ENCODE data around the gene FOLR2. TPM values are rescaled to one million over a fixed set of nuclear protein-coding genes. Genes with fewer than 3 reads are reported as not detected.

Gene FOLR2
- polyA plus RNA-seq, 3 donors: 54.7 to 63.8 (median 62.6) TPM

DNA sequence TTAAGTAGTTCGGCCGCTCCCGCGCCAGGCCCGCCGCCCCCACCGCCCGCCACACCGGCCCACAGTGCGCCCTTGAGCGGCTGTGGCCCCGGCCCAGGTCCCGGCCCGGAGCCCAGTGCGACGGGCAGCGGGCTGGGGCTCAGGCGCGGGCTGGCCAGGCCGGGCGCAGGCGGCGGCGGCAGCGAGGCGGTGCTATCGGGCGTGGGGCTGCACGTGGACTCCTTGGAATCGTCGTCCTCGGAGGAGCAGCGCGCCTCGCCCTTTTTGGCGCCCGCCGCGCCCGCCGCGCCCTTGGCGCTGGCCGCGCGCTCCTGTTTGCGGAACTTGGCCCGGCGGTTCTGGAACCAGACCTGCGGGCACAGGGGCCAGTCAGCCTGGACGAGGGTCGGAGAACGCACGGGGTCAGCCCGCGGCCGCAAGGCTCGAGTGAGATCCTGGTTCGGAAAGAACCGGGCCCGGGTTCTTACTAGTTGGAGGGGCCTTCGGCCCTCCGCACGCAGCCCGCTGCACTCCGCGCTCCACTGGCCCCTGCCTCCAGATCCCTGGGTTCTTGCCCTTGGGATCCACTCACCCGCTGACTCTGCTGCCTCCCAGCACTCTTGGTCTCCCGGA, 23.4 kb downstream of the FOLR2 start:
- Mint-ChIP-seq H3K9me3 (peaks cover 7 to 41% (median 15%) of the 10 kb centered on the region in 7 donors), H3K36me3 (peaks cover 49 to 52% of the 10 kb centered on the region in 2 donors), H3K27me3 (ENCODE audit: low read depth in 3 of 3) (peaks cover 52 to 60% (median 55%) of the 10 kb centered on the region in 3 donors), H3K4me3 (peak overlapping the region; percentile 72 to 94), H3K27ac (peak overlapping the region in 2 of 7 donors; percentile 30 to 77), H3K4me1 (peaks cover 46% of the 10 kb centered on the region)
- peaks cover 52% of the 10 kb centered on the region for H4K20me1 ChIP-seq (ENCODE audit: insufficient read depth, low read length)
- peak overlapping the region; percentile 59 for H2AFZ ChIP-seq (ENCODE audit: insufficient read depth, low read depth, low read length, poor library complexity, severe bottlenecking)
- H3K4me2 ChIP-seq (replicated peaks; ENCODE audit: extremely low read depth, low read length, poor library complexity, severe bottlenecking): peak overlapping the region; percentile 79
- H3K4me3 ChIP-seq (replicated peaks in 1 of 3; ENCODE audit: low read depth in 2 of 3, low read length in 3 of 3): peak overlapping the region in 2 of 3 experiments; percentile 10 to 71
- peaks cover 26 to 37% of the 10 kb centered on the region in 2 donors for H3K4me1 ChIP-seq (ENCODE audit: control insufficient read depth in 1 of 2, insufficient read depth in 2 of 2, low read length in 2 of 2)
- intact Hi-C loops (cut with micrococcal nuclease): loop anchor here in 1 of 2 donors (5.0 kb wide), 1 partner anchor 42 kb away; no protein-coding TSS in a partner anchor
- peak overlapping the region; percentile 27 for H3K9ac ChIP-seq (ENCODE audit: insufficient read depth, low read length, poor library complexity, severe bottlenecking)
- H3K79me2 ChIP-seq (ENCODE audit: insufficient read depth, low read length): no peaks in the 10 kb centered on the region
- peaks cover 32 to 38% of the 10 kb centered on the region in 2 donors for H3K36me3 ChIP-seq (replicated peaks in 1 of 2; ENCODE audit: control insufficient read depth in 1 of 2, insufficient read depth in 2 of 2, low read length in 2 of 2)
- peaks cover 0 to 22% of the 10 kb centered on the region in 2 donors for H3K9me3 ChIP-seq (replicated peaks in 1 of 2; ENCODE audit: control insufficient read depth in 1 of 2, insufficient read depth in 1 of 2, low read length in 2 of 2)
- peaks cover 41 to 60% of the 10 kb centered on the region in 2 donors for H3K27me3 ChIP-seq (ENCODE audit: control insufficient read depth in 2 of 2, insufficient read depth in 2 of 2, low read length in 2 of 2)
- WGBS (ENCODE audit: insufficient coverage): under 1% methylated on average over 67 of the region's 69 CpGs
- TF ChIP-seq, protein P1, sequence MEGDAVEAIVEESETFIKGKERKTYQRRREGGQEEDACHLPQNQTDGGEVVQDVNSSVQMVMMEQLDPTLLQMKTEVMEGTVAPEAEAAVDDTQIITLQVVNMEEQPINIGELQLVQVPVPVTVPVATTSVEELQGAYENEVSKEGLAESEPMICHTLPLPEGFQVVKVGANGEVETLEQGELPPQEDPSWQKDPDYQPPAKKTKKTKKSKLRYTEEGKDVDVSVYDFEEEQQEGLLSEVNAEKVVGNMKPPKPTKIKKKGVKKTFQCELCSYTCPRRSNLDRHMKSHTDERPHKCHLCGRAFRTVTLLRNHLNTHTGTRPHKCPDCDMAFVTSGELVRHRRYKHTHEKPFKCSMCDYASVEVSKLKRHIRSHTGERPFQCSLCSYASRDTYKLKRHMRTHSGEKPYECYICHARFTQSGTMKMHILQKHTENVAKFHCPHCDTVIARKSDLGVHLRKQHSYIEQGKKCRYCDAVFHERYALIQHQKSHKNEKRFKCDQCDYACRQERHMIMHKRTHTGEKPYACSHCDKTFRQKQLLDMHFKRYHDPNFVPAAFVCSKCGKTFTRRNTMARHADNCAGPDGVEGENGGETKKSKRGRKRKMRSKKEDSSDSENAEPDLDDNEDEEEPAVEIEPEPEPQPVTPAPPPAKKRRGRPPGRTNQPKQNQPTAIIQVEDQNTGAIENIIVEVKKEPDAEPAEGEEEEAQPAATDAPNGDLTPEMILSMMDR (IDR thresholded peaks at IDR 0.05): no peak
- DNase-seq: peak; percentile 55 to 63 (median 55)
- H3K27ac ChIP-seq (ENCODE audit: low read depth in 1 of 2, low read length in 2 of 2): no peak overlapping the region

DNA sequence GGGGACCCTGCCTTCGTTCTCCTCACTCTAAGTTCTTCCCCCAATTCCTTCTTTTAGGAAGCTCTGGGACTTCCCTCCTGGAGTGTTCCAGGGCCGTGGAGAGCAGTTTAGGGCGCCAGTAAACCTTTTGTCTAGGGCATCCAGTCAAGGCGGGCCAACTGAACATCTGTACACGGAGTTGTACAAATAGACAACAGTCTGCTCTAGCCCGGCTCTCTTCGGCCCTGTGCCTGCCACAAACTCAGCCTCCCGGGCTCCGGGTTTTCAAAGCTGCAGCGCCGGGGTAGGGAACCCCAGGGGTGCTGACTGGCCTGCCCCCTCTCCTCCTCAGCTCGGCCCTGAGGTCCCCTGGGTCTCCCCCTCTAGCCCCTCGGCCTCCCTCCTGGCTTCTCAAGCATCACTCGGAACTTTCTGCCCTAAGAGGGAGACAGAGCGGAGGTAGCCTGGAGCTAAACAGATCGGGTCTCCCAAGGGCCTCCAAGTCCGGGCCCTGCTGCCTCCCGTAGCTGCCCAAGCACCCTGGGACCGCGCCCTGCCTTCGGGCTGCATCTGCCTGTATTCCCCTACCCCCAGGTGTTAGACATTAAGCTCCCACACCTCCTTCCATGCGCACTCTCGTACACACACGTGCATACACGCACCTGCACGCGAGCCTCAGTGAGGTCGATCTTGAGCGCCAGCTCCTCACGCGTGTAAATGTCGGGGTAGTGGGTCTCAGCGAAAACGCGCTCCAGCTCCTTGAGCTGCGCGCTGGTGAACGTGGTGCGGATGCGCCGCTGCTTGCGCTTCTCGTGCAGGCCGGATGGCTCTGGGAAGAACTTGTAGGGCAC, 24.1 kb downstream of the FOLR2 start:
- Histone ChIP-seq H3K79me2 (ENCODE audit: insufficient read depth, low read length) (no peaks in the 10 kb centered on the region), H3K27ac (ENCODE audit: low read depth in 1 of 2, low read length in 2 of 2) (no peak overlapping the region), H3K27me3 (ENCODE audit: control insufficient read depth in 2 of 2, insufficient read depth in 2 of 2, low read length in 2 of 2) (peaks cover 48 to 67% of the 10 kb centered on the region in 2 donors), H3K4me3 (replicated peaks in 1 of 3; ENCODE audit: low read depth in 2 of 3, low read length in 3 of 3) (peak overlapping the region in 1 of 3 experiments; percentile 71), H4K20me1 (ENCODE audit: insufficient read depth, low read length) (peaks cover 44% of the 10 kb centered on the region), H3K9ac (ENCODE audit: insufficient read depth, low read length, poor library complexity, severe bottlenecking) (no peak overlapping the region), H3K4me2 (replicated peaks; ENCODE audit: extremely low read depth, low read length, poor library complexity, severe bottlenecking) (peak overlapping the region; percentile 79), H3K36me3 (replicated peaks in 1 of 2; ENCODE audit: control insufficient read depth in 1 of 2, insufficient read depth in 2 of 2, low read length in 2 of 2) (peaks cover 25 to 31% of the 10 kb centered on the region in 2 donors), H3K4me1 (ENCODE audit: control insufficient read depth in 1 of 2, insufficient read depth in 2 of 2, low read length in 2 of 2) (peaks cover 26 to 37% of the 10 kb centered on the region in 2 donors), H2AFZ (ENCODE audit: insufficient read depth, low read depth, low read length, poor library complexity, severe bottlenecking) (peak overlapping the region; percentile 59), H3K9me3 (replicated peaks in 1 of 2; ENCODE audit: control insufficient read depth in 1 of 2, insufficient read depth in 1 of 2, low read length in 2 of 2) (peaks cover 0 to 30% of the 10 kb centered on the region in 2 donors)
- peak overlapping the region; percentile 72 to 91 for H3K4me3 Mint-ChIP-seq
- DNase-seq: no peak
- peak overlapping the region in 4 of 7 donors; percentile 27 to 78 (median 54) for H3K27ac Mint-ChIP-seq
- TF ChIP-seq, protein P1 (IDR thresholded peaks at IDR 0.05): no peak
- peaks cover 46% of the 10 kb centered on the region for H3K4me1 Mint-ChIP-seq
- intact Hi-C loops (cut with micrococcal nuclease): loop anchor here in 1 of 2 donors (5.0 kb wide), 1 partner anchor 42 kb away; no protein-coding TSS in a partner anchor
- H3K27me3 Mint-ChIP-seq (ENCODE audit: low read depth in 3 of 3): peaks cover 52 to 60% (median 55%) of the 10 kb centered on the region in 3 donors
- peaks cover 41 to 45% of the 10 kb centered on the region in 2 donors for H3K36me3 Mint-ChIP-seq
- H3K9me3 Mint-ChIP-seq: peaks cover 7 to 41% (median 15%) of the 10 kb centered on the region in 7 donors
- WGBS (ENCODE audit: insufficient coverage): 2% methylated on average over 40 of the region's 44 CpGs

Measured in CD14-positive monocyte (primary cell).